ENCODE results near the gene MCEMP1. TPM values are rescaled to one million over a fixed set of nuclear protein-coding genes. Genes with fewer than 3 reads are reported as not detected.

Gene MCEMP1, protein sequence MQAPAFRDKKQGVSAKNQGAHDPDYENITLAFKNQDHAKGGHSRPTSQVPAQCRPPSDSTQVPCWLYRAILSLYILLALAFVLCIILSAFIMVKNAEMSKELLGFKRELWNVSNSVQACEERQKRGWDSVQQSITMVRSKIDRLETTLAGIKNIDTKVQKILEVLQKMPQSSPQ
- total RNA-seq (10 to 100 TPM in 1 of 5 experiments, 1 to 10 TPM in 1, not detected in 3; 1.2 to 12.3 TPM), polyA plus RNA-seq (not detected), total RNA-seq (not detected)

DNA sequence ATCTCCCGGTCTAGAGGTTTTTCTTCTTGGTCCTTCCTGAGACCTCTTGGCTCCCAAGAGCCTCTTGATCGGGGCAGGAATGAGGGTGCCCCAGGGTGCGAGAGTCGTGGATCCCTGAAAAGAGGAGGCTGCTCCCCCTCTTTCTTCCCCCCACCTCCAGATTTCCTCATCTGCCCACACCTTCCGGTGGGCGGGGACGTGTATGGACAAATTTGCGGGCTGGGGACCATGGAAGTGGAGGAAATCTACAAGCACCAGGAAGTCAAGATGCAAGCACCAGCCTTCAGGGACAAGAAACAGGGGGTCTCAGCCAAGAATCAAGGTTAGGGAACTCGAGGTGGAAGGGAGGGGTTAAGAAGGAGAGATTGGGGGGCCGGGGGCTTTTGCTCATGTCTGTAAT is at the start of gene MCEMP1:
MCEMP1 (plus strand) TSS at position 237 of the 400 bp plus-strand sequence; CDS start at position 268, 31 bp downstream.
- H3K4me1 ChIP-seq (ENCODE audit: control insufficient read depth in 2 of 2, insufficient read depth in 2 of 2, low read length in 2 of 2) = peaks cover 24 to 27% of the 10 kb centered on the region in 2 donors
- no peaks in the 10 kb centered on the region for H3K9me3 ChIP-seq (ENCODE audit: control insufficient read depth in 2 of 3, low read length in 3 of 3)
- peak within 1 kb of the TSS in 9 of 10 donors; percentile 26 to 80 (median 50) for H3K4me3 Mint-ChIP-seq
- ATAC-seq (no peak), DNase-seq (no peak)
- intact Hi-C loops (cut with micrococcal nuclease) = no loop called here
- no peak within 1 kb of the TSS for H3K27ac ChIP-seq (ENCODE audit: low read depth, low read length)
- H3K4me1 Mint-ChIP-seq = peaks cover 31 to 54% (median 47%) of the 10 kb centered on the region in 7 donors
- ChIA-PET CTCF (interaction anchor here (1.3 to 1.9 kb wide), 3 partner anchors 109 to 123 kb away, joined by 5 to 6 read pairs (median 5); no protein-coding TSS in a partner anchor), POLR2A (interaction anchor here (1.9 kb wide), 1 partner anchor 123 kb away, joined by 6 read pairs; no protein-coding TSS in a partner anchor)
- peaks cover 6 to 37% (median 15%) of the 10 kb centered on the region in 5 donors for H3K27me3 Mint-ChIP-seq
- peaks cover 0 to 2% (median 0%) of the 10 kb centered on the region in 11 donors for H3K9me3 Mint-ChIP-seq
- peaks cover 0 to 6% (median 0%) of the 10 kb centered on the region in 3 experiments for H3K36me3 ChIP-seq (ENCODE audit: control insufficient read depth in 2 of 3, insufficient read depth in 3 of 3, low read length in 3 of 3)
- H3K4me3 ChIP-seq (ENCODE audit: low read length) = no peak within 1 kb of the TSS
- H3K27me3 ChIP-seq (ENCODE audit: control insufficient read depth in 2 of 2, insufficient read depth in 2 of 2, low read length in 2 of 2) = peaks cover 0 to 6% of the 10 kb centered on the region in 2 donors
- H3K27ac Mint-ChIP-seq = peak within 1 kb of the TSS in 2 of 9 donors; percentile 23 to 85
- peaks cover 0 to 2% (median 0%) of the 10 kb centered on the region in 5 donors for H3K36me3 Mint-ChIP-seq

DNA sequence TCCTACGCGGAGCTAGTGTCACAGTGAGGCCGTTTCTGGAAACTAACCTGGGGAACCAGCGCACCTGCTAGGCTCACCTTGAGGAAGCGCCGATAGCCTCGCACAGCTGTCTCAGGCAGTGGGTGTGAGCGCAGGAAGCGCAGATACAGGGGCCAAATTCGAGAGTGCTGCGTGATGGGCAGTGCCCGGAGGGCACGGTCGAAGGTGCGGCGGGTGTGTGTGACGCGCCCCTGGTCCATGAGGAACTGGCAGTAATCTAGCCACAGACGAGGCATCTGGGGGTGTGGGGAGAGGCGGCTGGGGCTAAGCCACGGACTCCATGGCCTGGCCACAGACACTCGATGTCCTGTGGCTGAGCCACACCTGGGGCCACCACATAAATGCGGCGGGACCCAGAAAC is 49.7 kb upstream of the MCEMP1 start:
- H3K27ac ChIP-seq (ENCODE audit: low read depth, low read length) = no peak overlapping the region
- peak overlapping the region in 2 of 9 donors; percentile 47 to 51 for H3K27ac Mint-ChIP-seq
- H3K4me1 ChIP-seq (ENCODE audit: control insufficient read depth in 2 of 2, insufficient read depth in 2 of 2, low read length in 2 of 2) = peaks cover 19 to 21% of the 10 kb centered on the region in 2 donors
- H3K4me3 Mint-ChIP-seq = peak overlapping the region in 5 of 10 donors; percentile 30 to 100 (median 57)
- peaks cover 25 to 53% (median 38%) of the 10 kb centered on the region in 7 donors for H3K4me1 Mint-ChIP-seq
- H3K36me3 Mint-ChIP-seq = peaks cover 5 to 23% (median 11%) of the 10 kb centered on the region in 5 donors
- no peak for ATAC-seq
- ChIA-PET CTCF (no interaction called here), POLR2A (interaction anchor here (1.0 kb wide), 1 partner anchor 12 kb away, joined by 3 read pairs; no protein-coding TSS in a partner anchor)
- H3K27me3 ChIP-seq (ENCODE audit: control insufficient read depth in 2 of 2, insufficient read depth in 2 of 2, low read length in 2 of 2) = no peaks in the 10 kb centered on the region
- intact Hi-C loops (cut with micrococcal nuclease) = loop anchor here (5.0 kb wide), 2 partner anchors 295 to 380 kb away; partner anchors contain the start of genes ELAVL1 (in 1 of the 2) and SNAPC2 (in 1 of the 2)
- no peaks in the 10 kb centered on the region for H3K9me3 ChIP-seq (ENCODE audit: control insufficient read depth in 2 of 3, low read length in 3 of 3)
- no peak for DNase-seq
- H3K9me3 Mint-ChIP-seq = peaks cover 0 to 3% (median 0%) of the 10 kb centered on the region in 11 donors
- peaks cover 9 to 68% (median 23%) of the 10 kb centered on the region in 3 experiments for H3K36me3 ChIP-seq (ENCODE audit: control insufficient read depth in 2 of 3, insufficient read depth in 3 of 3, low read length in 3 of 3)
- H3K27me3 Mint-ChIP-seq = no peaks in the 10 kb centered on the region
- H3K4me3 ChIP-seq (ENCODE audit: low read length) = no peak overlapping the region

DNA sequence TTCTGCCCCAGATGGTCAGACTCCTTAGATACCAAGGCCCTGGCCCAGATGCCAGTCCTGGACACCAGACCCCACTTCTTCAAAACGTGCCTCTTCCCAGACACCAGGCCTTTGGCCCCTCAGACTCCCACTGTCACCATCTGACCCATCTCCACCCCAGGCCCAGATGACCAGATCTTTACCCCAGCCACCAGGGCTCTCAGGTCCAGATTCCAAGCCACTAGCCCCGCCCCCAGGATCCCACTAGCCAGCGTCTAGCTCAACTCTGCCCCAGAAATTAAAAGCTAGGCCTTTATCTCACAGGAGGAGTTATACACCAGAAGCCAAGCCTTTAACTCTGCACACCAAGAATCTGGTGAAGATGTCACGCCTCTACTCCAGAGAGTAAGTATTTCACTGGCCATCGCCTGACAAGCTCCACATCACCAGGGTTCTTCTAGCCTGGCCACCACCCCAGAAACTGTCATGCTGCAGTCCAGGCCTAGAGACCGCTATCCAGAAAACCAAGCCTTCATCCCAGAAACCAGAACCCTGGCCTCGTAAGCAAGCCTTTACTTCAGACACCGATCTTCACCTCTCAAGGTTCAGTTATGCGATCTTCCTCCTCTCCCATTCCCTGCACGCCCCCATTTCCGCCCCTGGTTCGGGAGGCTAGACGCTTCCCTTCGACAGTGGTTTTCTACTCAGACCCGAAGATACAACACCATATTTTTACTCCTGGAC is 48.1 kb upstream of the MCEMP1 start:
- ATAC-seq (no peak), DNase-seq (no peak)
- H3K27me3 Mint-ChIP-seq = no peaks in the 10 kb centered on the region
- peak overlapping the region; percentile 87 to 100 (median 98) for H3K4me3 Mint-ChIP-seq
- Histone ChIP-seq H3K4me3 (ENCODE audit: low read length) (peak overlapping the region; percentile 89), H3K4me1 (ENCODE audit: control insufficient read depth in 2 of 2, insufficient read depth in 2 of 2, low read length in 2 of 2) (peaks cover 19 to 21% of the 10 kb centered on the region in 2 donors), H3K27me3 (ENCODE audit: control insufficient read depth in 2 of 2, insufficient read depth in 2 of 2, low read length in 2 of 2) (no peaks in the 10 kb centered on the region), H3K36me3 (ENCODE audit: control insufficient read depth in 2 of 3, insufficient read depth in 3 of 3, low read length in 3 of 3) (peaks cover 0 to 60% (median 11%) of the 10 kb centered on the region in 3 experiments), H3K9me3 (ENCODE audit: control insufficient read depth in 2 of 3, low read length in 3 of 3) (no peaks in the 10 kb centered on the region), H3K27ac (ENCODE audit: low read depth, low read length) (peak overlapping the region; percentile 92)
- peak overlapping the region; percentile 96 to 100 (median 99) for H3K27ac Mint-ChIP-seq
- H3K36me3 Mint-ChIP-seq = peaks cover 0 to 14% (median 6%) of the 10 kb centered on the region in 5 donors
- H3K4me1 Mint-ChIP-seq = peaks cover 25 to 53% (median 38%) of the 10 kb centered on the region in 7 donors
- intact Hi-C loops (cut with micrococcal nuclease) = loop anchor here (1.0 to 5.0 kb wide), 10 partner anchors 9 to 379 kb away; partner anchors contain the start of genes MAP2K7 (in 2 of the 2), PNPLA6 (in 2 of the 2), SNAPC2 (in 2 of the 2) and STXBP2 (in 2 of the 2)
- POLR2A ChIA-PET = interaction anchor here (0.5 to 2.5 kb wide), 11 partner anchors 10 to 788 kb away, joined by 3 to 15 read pairs (median 6); partner anchors contain the start of genes ARHGEF18, MCOLN1, TIMM44 and TRAPPC5
- CTCF ChIA-PET = interaction anchor here (1.5 kb wide), 1 partner anchor 172 kb away, joined by 3 read pairs; no protein-coding TSS in a partner anchor
- H3K9me3 Mint-ChIP-seq = peaks cover 0 to 3% (median 0%) of the 10 kb centered on the region in 11 donors

DNA sequence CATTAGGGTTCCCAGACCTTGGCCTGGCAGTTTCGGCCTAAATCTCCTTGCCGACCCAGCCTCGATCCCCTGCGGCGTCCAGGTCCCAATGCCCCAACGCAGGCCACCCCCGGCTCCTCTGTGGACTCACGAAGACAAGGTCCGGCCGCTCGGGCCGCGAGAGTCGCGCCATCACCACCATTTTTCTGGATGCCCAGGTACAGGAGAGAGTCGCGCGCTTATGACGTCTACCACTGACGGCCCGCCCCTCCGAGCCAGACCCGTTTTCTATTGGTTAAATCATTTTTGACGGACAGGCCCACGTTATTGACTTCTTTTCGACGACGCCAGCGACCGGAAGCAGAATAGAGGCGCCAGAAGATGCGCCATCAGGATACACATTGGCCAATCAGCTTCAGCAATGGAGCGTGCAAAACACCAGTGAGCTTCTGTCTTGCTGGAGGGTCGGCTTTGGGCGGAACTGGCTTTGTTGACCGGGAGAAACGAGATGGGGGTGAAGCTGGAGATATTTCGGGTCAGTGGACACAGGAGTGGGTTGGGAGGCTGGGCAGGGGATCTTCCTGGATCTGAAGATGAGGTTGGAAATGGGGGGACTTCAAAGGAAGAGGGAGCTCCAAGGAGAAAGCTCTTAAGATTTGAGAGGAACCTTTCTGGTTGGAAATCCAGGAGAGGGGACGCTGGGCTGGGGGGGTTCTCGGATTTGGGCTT is 47.4 kb upstream of the MCEMP1 start, which contains the start of the genes PET100 and XAB2:
PET100 (plus strand) TSS at position 447 of the 708 bp plus-strand sequence; CDS start at position 488, 41 bp downstream.
XAB2 (minus strand) TSS at position 199 of the 708 bp plus-strand sequence; CDS start at position 181, 18 bp downstream.
- H3K4me1 Mint-ChIP-seq = peaks cover 25 to 57% (median 38%) of the 10 kb centered on the region in 7 donors
- POLR2A ChIA-PET = interaction anchor here (0.6 to 2.5 kb wide), 20 partner anchors 9 to 1205 kb away, joined by 3 to 15 read pairs (median 4); partner anchors contain the start of genes ARHGEF18, KHSRP, MCOLN1 and TIMM44
- intact Hi-C loops (cut with micrococcal nuclease) = loop anchor here (1.0 to 5.0 kb wide), 10 partner anchors 8 to 378 kb away; partner anchors contain the start of genes MAP2K7 (in 2 of the 2), PNPLA6 (in 2 of the 2), SNAPC2 (in 2 of the 2) and STXBP2 (in 2 of the 2)
- Histone ChIP-seq H3K4me3 (ENCODE audit: low read length) (peak within 1 kb of the TSS; percentile 89), H3K9me3 (ENCODE audit: control insufficient read depth in 2 of 3, low read length in 3 of 3) (no peaks in the 10 kb centered on the region), H3K27ac (ENCODE audit: low read depth, low read length) (peak within 1 kb of the TSS; percentile 92), H3K36me3 (ENCODE audit: control insufficient read depth in 2 of 3, insufficient read depth in 3 of 3, low read length in 3 of 3) (peaks cover 0 to 53% (median 11%) of the 10 kb centered on the region in 3 experiments), H3K27me3 (ENCODE audit: control insufficient read depth in 2 of 2, insufficient read depth in 2 of 2, low read length in 2 of 2) (no peaks in the 10 kb centered on the region), H3K4me1 (ENCODE audit: control insufficient read depth in 2 of 2, insufficient read depth in 2 of 2, low read length in 2 of 2) (peaks cover 19 to 21% of the 10 kb centered on the region in 2 donors)
- H3K4me3 Mint-ChIP-seq = peak within 1 kb of the TSS; percentile 87 to 100 (median 98)
- CTCF ChIA-PET = interaction anchor here (1.5 kb wide), 1 partner anchor 171 kb away, joined by 3 read pairs; no protein-coding TSS in a partner anchor
- H3K27ac Mint-ChIP-seq = peak within 1 kb of the TSS; percentile 96 to 100 (median 99)
- peak; percentile 81 to 97 (median 95) for DNase-seq
- ATAC-seq = peak; percentile 97
- H3K27me3 Mint-ChIP-seq = no peaks in the 10 kb centered on the region
- H3K9me3 Mint-ChIP-seq = peaks cover 0 to 3% (median 0%) of the 10 kb centered on the region in 11 donors
- peaks cover 0 to 14% (median 6%) of the 10 kb centered on the region in 5 donors for H3K36me3 Mint-ChIP-seq

DNA sequence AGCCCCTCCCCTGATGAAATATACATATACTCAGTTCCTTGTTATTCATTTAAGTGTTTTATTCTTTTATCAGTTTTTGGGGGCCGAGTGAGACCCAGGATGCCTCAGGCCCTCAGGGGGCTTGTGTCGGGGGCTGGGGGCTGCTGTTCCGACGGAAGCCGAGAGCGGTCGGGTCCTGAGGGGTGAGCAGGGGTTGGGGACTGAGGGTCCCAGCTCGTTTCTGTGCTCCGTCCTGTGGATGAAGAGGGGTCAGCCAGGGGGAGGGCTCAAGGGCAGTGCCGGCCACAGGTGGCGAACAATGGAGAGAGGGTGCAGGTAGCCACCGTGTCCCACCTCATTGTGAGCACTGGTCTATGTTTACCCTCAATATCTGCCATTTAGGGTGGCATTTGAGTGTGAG is 45.3 kb upstream of the MCEMP1 start:
- peaks cover 0 to 3% (median 0%) of the 10 kb centered on the region in 11 donors for H3K9me3 Mint-ChIP-seq
- ChIA-PET CTCF (interaction anchor here (0.6 kb wide), 1 partner anchor 251 kb away, joined by 3 read pairs; no protein-coding TSS in a partner anchor), POLR2A (interaction anchor here (1.0 to 1.1 kb wide), 2 partner anchors 9 to 11 kb away, joined by 3 to 5 read pairs; no protein-coding TSS in a partner anchor)
- peak overlapping the region in 5 of 10 donors; percentile 19 to 69 (median 21) for H3K4me3 Mint-ChIP-seq
- peaks cover 29% of the 10 kb centered on the region in 2 donors for H3K4me1 ChIP-seq (ENCODE audit: control insufficient read depth in 2 of 2, insufficient read depth in 2 of 2, low read length in 2 of 2)
- H3K4me3 ChIP-seq (ENCODE audit: low read length) = no peak overlapping the region
- peak overlapping the region in 2 of 9 donors; percentile 9 to 43 for H3K27ac Mint-ChIP-seq
- H3K27ac ChIP-seq (ENCODE audit: low read depth, low read length) = no peak overlapping the region
- ATAC-seq = no peak
- H3K36me3 ChIP-seq (ENCODE audit: control insufficient read depth in 2 of 3, insufficient read depth in 3 of 3, low read length in 3 of 3) = peaks cover 0 to 32% (median 6%) of the 10 kb centered on the region in 3 experiments
- no peaks in the 10 kb centered on the region for H3K9me3 ChIP-seq (ENCODE audit: control insufficient read depth in 2 of 3, low read length in 3 of 3)
- DNase-seq = no peak
- H3K27me3 ChIP-seq (ENCODE audit: control insufficient read depth in 2 of 2, insufficient read depth in 2 of 2, low read length in 2 of 2) = no peaks in the 10 kb centered on the region
- H3K27me3 Mint-ChIP-seq = no peaks in the 10 kb centered on the region
- peaks cover 32 to 70% (median 49%) of the 10 kb centered on the region in 7 donors for H3K4me1 Mint-ChIP-seq
- intact Hi-C loops (cut with micrococcal nuclease) = no loop called here
- H3K36me3 Mint-ChIP-seq = peaks cover 0 to 14% (median 6%) of the 10 kb centered on the region in 5 donors
